Measurements from ENCODE around the gene CMAS. TPM values are rescaled to one million over a fixed set of nuclear protein-coding genes. Genes with fewer than 3 reads are reported as not detected.

The CMAS gene
- total RNA-seq, 1 experiment from 2014 or later: 69.0 TPM

DNA sequence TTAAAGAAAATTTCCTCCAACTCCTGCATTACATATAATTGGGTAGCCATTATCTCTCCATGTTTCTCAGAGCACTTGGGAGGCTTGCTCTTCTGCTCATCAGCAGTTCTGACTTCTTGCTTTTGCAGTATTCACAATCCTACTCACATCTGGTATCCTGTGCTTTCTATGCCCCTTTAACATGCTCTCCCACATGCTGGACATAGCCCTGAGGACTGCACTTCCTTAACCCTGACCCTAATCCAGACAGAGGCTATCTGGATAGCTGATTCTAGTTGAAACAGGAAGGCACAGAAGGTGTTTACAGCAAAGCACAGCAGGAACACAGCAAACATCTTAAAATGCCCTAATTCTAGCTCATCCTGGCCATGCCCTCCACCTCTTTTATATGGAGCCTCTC, 7.3 kb upstream of the CMAS start:
- no peak for TF ChIP-seq OVOL2 (CRISPR knock-in tag; IDR thresholded peaks at IDR 0.05; ENCODE audit: borderline replicate concordance)
- DNase-seq (ENCODE audit: low spot score) (no peak), ATAC-seq (no peak)
- no peaks in the 10 kb centered on the region; the same call in none of the 2 replicates for H3K27me3 Mint-ChIP-seq (ENCODE audit: low read depth)
- H3K4me1 Mint-ChIP-seq: no peaks in the 10 kb centered on the region
- H3K4me3 Mint-ChIP-seq: no peak overlapping the region
- H3K36me3 Mint-ChIP-seq: no peaks in the 10 kb centered on the region
- peaks cover 11% of the 10 kb centered on the region for H3K9me3 Mint-ChIP-seq
- CTCF ChIA-PET: no interaction called here
- POLR2A ChIA-PET: no interaction called here
- no peak overlapping the region for H3K27ac Mint-ChIP-seq

DNA sequence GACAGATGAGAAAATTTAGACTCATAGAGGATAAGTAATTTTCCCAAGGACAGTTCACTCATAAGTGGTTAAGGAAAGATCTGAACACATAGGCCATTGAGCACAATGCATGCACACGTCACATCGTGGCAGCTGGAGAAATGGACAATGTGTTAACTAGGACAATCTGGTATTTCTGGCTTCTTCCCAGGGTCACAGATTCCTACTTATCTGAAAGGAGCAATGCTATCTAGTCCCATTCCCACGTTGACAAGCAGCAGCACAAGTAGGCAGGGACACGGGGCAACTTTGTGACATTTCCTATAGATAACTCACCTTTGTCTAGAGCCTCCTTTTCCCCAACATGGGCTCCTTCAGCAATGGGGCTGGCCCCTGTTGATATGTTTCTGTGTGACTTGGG, 6.7 kb upstream of the CMAS start:
- Mint-ChIP-seq H3K4me1 (no peaks in the 10 kb centered on the region), H3K27ac (no peak overlapping the region), H3K27me3 (ENCODE audit: low read depth) (no peaks in the 10 kb centered on the region; the same call in none of the 2 replicates), H3K36me3 (no peaks in the 10 kb centered on the region), H3K4me3 (no peak overlapping the region), H3K9me3 (peaks cover 11% of the 10 kb centered on the region)
- no peak for DNase-seq (ENCODE audit: low spot score)
- CTCF ChIA-PET: no interaction called here
- ATAC-seq: no peak
- POLR2A ChIA-PET: no interaction called here
- TF ChIP-seq ETV6 (CRISPR knock-in tag; IDR thresholded peaks at IDR 0.05) (no peak), ZNF138 (CRISPR knock-in tag; conservative IDR thresholded peaks at IDR 0.05) (no peak), HMGA2 (CRISPR knock-in tag; IDR thresholded peaks at IDR 0.05) (no peak), CREB1 (CRISPR knock-in tag; IDR thresholded peaks at IDR 0.05) (no peak), TCF7 (CRISPR knock-in tag; IDR thresholded peaks at IDR 0.05; ENCODE audit: low read depth) (no peak), FOXK1 (CRISPR knock-in tag; IDR thresholded peaks at IDR 0.05) (no peak), NR3C1 (CRISPR knock-in tag; conservative IDR thresholded peaks at IDR 0.05; ENCODE audit: low read depth) (no peak), JUN (CRISPR knock-in tag; IDR thresholded peaks at IDR 0.05) (no peak), MYBL2 (CRISPR knock-in tag; IDR thresholded peaks at IDR 0.05) (no peak)
- TF ChIP-seq, protein P1, sequence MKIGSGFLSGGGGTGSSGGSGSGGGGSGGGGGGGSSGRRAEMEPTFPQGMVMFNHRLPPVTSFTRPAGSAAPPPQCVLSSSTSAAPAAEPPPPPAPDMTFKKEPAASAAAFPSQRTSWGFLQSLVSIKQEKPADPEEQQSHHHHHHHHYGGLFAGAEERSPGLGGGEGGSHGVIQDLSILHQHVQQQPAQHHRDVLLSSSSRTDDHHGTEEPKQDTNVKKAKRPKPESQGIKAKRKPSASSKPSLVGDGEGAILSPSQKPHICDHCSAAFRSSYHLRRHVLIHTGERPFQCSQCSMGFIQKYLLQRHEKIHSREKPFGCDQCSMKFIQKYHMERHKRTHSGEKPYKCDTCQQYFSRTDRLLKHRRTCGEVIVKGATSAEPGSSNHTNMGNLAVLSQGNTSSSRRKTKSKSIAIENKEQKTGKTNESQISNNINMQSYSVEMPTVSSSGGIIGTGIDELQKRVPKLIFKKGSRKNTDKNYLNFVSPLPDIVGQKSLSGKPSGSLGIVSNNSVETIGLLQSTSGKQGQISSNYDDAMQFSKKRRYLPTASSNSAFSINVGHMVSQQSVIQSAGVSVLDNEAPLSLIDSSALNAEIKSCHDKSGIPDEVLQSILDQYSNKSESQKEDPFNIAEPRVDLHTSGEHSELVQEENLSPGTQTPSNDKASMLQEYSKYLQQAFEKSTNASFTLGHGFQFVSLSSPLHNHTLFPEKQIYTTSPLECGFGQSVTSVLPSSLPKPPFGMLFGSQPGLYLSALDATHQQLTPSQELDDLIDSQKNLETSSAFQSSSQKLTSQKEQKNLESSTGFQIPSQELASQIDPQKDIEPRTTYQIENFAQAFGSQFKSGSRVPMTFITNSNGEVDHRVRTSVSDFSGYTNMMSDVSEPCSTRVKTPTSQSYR (CRISPR knock-in tag; IDR thresholded peaks at IDR 0.05): no peak
- TF ChIP-seq, protein P2, sequence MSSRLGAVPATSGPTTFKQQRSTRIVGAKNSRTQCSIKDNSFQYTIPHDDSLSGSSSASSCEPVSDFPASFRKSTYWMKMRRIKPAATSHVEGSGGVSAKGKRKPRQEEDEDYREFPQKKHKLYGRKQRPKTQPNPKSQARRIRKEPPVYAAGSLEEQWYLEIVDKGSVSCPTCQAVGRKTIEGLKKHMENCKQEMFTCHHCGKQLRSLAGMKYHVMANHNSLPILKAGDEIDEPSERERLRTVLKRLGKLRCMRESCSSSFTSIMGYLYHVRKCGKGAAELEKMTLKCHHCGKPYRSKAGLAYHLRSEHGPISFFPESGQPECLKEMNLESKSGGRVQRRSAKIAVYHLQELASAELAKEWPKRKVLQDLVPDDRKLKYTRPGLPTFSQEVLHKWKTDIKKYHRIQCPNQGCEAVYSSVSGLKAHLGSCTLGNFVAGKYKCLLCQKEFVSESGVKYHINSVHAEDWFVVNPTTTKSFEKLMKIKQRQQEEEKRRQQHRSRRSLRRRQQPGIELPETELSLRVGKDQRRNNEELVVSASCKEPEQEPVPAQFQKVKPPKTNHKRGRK (CRISPR knock-in tag; IDR thresholded peaks at IDR 0.05; ENCODE audit: borderline replicate concordance): no peak
- TF ChIP-seq, protein P3, sequence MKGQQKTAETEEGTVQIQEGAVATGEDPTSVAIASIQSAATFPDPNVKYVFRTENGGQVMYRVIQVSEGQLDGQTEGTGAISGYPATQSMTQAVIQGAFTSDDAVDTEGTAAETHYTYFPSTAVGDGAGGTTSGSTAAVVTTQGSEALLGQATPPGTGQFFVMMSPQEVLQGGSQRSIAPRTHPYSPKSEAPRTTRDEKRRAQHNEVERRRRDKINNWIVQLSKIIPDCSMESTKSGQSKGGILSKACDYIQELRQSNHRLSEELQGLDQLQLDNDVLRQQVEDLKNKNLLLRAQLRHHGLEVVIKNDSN (CRISPR knock-in tag; IDR thresholded peaks at IDR 0.05): no peak
- TF ChIP-seq, protein P4, sequence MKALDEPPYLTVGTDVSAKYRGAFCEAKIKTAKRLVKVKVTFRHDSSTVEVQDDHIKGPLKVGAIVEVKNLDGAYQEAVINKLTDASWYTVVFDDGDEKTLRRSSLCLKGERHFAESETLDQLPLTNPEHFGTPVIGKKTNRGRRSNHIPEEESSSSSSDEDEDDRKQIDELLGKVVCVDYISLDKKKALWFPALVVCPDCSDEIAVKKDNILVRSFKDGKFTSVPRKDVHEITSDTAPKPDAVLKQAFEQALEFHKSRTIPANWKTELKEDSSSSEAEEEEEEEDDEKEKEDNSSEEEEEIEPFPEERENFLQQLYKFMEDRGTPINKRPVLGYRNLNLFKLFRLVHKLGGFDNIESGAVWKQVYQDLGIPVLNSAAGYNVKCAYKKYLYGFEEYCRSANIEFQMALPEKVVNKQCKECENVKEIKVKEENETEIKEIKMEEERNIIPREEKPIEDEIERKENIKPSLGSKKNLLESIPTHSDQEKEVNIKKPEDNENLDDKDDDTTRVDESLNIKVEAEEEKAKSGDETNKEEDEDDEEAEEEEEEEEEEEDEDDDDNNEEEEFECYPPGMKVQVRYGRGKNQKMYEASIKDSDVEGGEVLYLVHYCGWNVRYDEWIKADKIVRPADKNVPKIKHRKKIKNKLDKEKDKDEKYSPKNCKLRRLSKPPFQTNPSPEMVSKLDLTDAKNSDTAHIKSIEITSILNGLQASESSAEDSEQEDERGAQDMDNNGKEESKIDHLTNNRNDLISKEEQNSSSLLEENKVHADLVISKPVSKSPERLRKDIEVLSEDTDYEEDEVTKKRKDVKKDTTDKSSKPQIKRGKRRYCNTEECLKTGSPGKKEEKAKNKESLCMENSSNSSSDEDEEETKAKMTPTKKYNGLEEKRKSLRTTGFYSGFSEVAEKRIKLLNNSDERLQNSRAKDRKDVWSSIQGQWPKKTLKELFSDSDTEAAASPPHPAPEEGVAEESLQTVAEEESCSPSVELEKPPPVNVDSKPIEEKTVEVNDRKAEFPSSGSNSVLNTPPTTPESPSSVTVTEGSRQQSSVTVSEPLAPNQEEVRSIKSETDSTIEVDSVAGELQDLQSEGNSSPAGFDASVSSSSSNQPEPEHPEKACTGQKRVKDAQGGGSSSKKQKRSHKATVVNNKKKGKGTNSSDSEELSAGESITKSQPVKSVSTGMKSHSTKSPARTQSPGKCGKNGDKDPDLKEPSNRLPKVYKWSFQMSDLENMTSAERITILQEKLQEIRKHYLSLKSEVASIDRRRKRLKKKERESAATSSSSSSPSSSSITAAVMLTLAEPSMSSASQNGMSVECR (CRISPR knock-in tag; IDR thresholded peaks at IDR 0.05; ENCODE audit: borderline replicate concordance): no peak

All from WTC11 (cell line).